ENCODE measurements around the gene FAF1.
A peak's percentile ranks its signal among the peaks of the same experiment; 100 is the strongest.
"Not testable (repeated sequence)": the region's sequence is repeated elsewhere in the genome, so short reads cannot be mapped to it uniquely, and the experiment has no call there.

Gene FAF1

GRCh38 chr1:50775740-50776139 is 184.3 kb downstream of the FAF1 start:
- TF ChIP-seq ZNF384 (IDR thresholded peaks at IDR 0.05) (no peak), SP1 (IDR thresholded peaks at IDR 0.05) (no peak)
- POLR2A ChIA-PET, result interaction anchor here (0.5 to 1.7 kb wide), 2 partner anchors 37 to 194 kb away, joined by 3 to 5 read pairs; partner anchors contain the start of gene CDKN2C
- DNase-seq (ENCODE audit: extremely low spot score), result no peak
- CTCF ChIA-PET, result interaction anchor here (1.0 to 1.8 kb wide), 3 partner anchors 9 to 413 kb away, joined by 4 to 6 read pairs (median 5); no protein-coding TSS in a partner anchor

- peak; percentile 49 for DNase-seq (ENCODE audit: extremely low spot score)
- TF ChIP-seq FOXK2 (IDR thresholded peaks at IDR 0.05) (no peak), SUZ12 (IDR thresholded peaks at IDR 0.05) (no peak)
- POLR2A ChIA-PET, result interaction anchor here (1.7 kb wide), 1 partner anchor 195 kb away, joined by 5 read pairs; the partner anchor contains the start of gene CDKN2C
- CTCF ChIA-PET, result interaction anchor here (0.5 to 1.8 kb wide), 14 partner anchors 8 to 735 kb away, joined by 3 to 6 read pairs (median 4); no protein-coding TSS in a partner anchor
Observed at GRCh38 chr1:50774759-50775351, 185.2 kb downstream of the FAF1 start.

- ChIA-PET CTCF (interaction anchor here (0.7 to 1.2 kb wide), 2 partner anchors 9 to 534 kb away, joined by 3 to 5 read pairs; no protein-coding TSS in a partner anchor), POLR2A (no interaction called here)
- DNase-seq (ENCODE audit: extremely low spot score), result no peak
- no peak for TF ChIP-seq FOXK2 (IDR thresholded peaks at IDR 0.05)
- TF ChIP-seq TARDBP (IDR thresholded peaks at IDR 0.05), result no peak
- TF ChIP-seq HDGF (IDR thresholded peaks at IDR 0.05; ENCODE audit: borderline replicate concordance), result no peak
- no peak for TF ChIP-seq FOXM1 (IDR thresholded peaks at IDR 0.05; ENCODE audit: borderline replicate concordance)
Observed at GRCh38 chr1:50766688-50767087, 193.4 kb downstream of the FAF1 start.

DNA sequence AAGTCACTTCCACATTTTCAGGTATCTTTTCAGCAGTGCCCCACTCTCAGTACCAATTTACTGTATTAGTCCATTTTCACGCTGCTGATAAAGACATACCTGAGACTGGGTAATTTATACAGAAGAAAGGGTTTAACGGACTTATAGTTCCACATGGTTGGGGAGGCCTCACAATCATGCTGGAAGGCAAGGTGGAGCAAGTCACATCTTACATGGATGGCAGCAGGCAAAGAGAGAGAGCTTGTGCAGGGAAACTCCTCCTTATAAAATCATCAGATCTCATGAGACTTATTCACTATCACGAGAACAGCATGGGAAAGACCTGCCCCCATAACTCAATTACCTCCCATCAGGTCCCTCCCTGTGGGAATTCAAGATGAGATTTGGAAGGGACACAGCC is 203.5 kb downstream of the FAF1 start:
- POLR2A ChIA-PET; CTCF ChIA-PET; DNase-seq (ENCODE audit: extremely low spot score): not testable (repeated sequence)

- CTCF ChIA-PET, result interaction anchor here (1.4 kb wide), 1 partner anchor 20 kb away, joined by 6 read pairs; no protein-coding TSS in a partner anchor
- POLR2A ChIA-PET; DNase-seq (ENCODE audit: extremely low spot score): not testable (repeated sequence)
Observed at GRCh38 chr1:50754764-50755163, 205.3 kb downstream of the FAF1 start.

- ChIA-PET POLR2A (no interaction called here), CTCF (interaction anchor here (0.6 kb wide), 1 partner anchor 167 kb away, joined by 6 read pairs; no protein-coding TSS in a partner anchor)
- TF ChIP-seq ZNF384 (IDR thresholded peaks at IDR 0.05) (peak; percentile 21; the same call in 1 of the 2 replicates), LEF1 (IDR thresholded peaks at IDR 0.05; ENCODE audit: borderline replicate concordance) (no peak)
- DNase-seq (ENCODE audit: extremely low spot score), result peak; percentile 34
Observed at GRCh38 chr1:50750021-50750619, 209.9 kb downstream of the FAF1 start.

DNA sequence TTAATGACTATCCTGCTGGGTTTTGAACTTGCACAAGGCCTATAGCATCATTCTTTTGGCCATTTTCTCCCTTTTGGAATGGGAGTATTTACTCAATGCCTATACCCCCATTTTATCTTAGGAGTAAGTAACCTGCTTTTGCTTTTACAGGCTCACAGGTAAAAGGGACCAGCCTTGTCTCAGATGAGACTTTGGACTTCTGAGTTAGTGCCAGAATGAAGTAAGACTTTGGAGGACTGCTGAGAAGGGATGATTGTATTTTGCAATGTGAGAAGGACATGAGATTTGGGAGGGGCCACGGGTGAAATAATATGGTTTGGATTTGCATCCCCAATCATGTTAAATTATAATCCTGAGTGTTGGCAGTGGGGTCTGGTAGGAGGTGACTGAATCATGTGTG is 212.7 kb downstream of the FAF1 start:
- POLR2A ChIA-PET, result no interaction called here
- CTCF ChIA-PET, result interaction anchor here (0.6 kb wide), 1 partner anchor 11 kb away, joined by 3 read pairs; no protein-coding TSS in a partner anchor
- no peak for TF ChIP-seq BHLHE40 (IDR thresholded peaks at IDR 0.05; ENCODE audit: borderline replicate concordance)
- TF ChIP-seq LEF1 (IDR thresholded peaks at IDR 0.05; ENCODE audit: borderline replicate concordance), result no peak
- no peak for TF ChIP-seq NFRKB (IDR thresholded peaks at IDR 0.05)
- TF ChIP-seq CTBP1 (IDR thresholded peaks at IDR 0.05; ENCODE audit: borderline replicate concordance), result no peak
- no peak for TF ChIP-seq ELF4 (IDR thresholded peaks at IDR 0.05)
- TF ChIP-seq ZNF384 (IDR thresholded peaks at IDR 0.05), result no peak
- TF ChIP-seq, protein P1, sequence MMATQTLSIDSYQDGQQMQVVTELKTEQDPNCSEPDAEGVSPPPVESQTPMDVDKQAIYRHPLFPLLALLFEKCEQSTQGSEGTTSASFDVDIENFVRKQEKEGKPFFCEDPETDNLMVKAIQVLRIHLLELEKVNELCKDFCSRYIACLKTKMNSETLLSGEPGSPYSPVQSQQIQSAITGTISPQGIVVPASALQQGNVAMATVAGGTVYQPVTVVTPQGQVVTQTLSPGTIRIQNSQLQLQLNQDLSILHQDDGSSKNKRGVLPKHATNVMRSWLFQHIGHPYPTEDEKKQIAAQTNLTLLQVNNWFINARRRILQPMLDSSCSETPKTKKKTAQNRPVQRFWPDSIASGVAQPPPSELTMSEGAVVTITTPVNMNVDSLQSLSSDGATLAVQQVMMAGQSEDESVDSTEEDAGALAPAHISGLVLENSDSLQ (IDR thresholded peaks at IDR 0.05), result no peak
- no peak for TF ChIP-seq FOXA1 (IDR thresholded peaks at IDR 0.05)
- TF ChIP-seq SUZ12 (IDR thresholded peaks at IDR 0.05), result no peak
- no peak for TF ChIP-seq FOXM1 (IDR thresholded peaks at IDR 0.05; ENCODE audit: borderline replicate concordance)
- no peak for TF ChIP-seq L3MBTL2 (conservative IDR thresholded peaks at IDR 0.05)
- no peak for TF ChIP-seq HDGF (IDR thresholded peaks at IDR 0.05; ENCODE audit: borderline replicate concordance)
- no peak for TF ChIP-seq ARNT (IDR thresholded peaks at IDR 0.05)
- TF ChIP-seq FOXK2 (IDR thresholded peaks at IDR 0.05), result no peak
- no peak for TF ChIP-seq TARDBP (IDR thresholded peaks at IDR 0.05)
- TF ChIP-seq SP1 (IDR thresholded peaks at IDR 0.05), result no peak
- DNase-seq (ENCODE audit: extremely low spot score), result no peak

GRCh38 chr1:50742523-50742922 is 217.5 kb downstream of the FAF1 start:
- TF ChIP-seq SUZ12 (IDR thresholded peaks at IDR 0.05), result no peak
- no peak for TF ChIP-seq FOXM1 (IDR thresholded peaks at IDR 0.05; ENCODE audit: borderline replicate concordance)
- TF ChIP-seq HDGF (IDR thresholded peaks at IDR 0.05; ENCODE audit: borderline replicate concordance), result no peak
- no peak for TF ChIP-seq L3MBTL2 (conservative IDR thresholded peaks at IDR 0.05)
- TF ChIP-seq SP1 (IDR thresholded peaks at IDR 0.05), result no peak
- TF ChIP-seq ZNF384 (IDR thresholded peaks at IDR 0.05), result no peak
- TF ChIP-seq, protein P1 (IDR thresholded peaks at IDR 0.05), result no peak
- no peak for TF ChIP-seq ARNT (IDR thresholded peaks at IDR 0.05)
- no peak for TF ChIP-seq FOXA1 (IDR thresholded peaks at IDR 0.05)
- TF ChIP-seq NFRKB (IDR thresholded peaks at IDR 0.05), result no peak
- TF ChIP-seq FOXK2 (IDR thresholded peaks at IDR 0.05), result no peak
- no peak for TF ChIP-seq LEF1 (IDR thresholded peaks at IDR 0.05; ENCODE audit: borderline replicate concordance)
- no peak for TF ChIP-seq ELF4 (IDR thresholded peaks at IDR 0.05)
- ChIA-PET POLR2A (no interaction called here), CTCF (no interaction called here)
- no peak for DNase-seq (ENCODE audit: extremely low spot score)
